HG03039 (cell line): Measurements from ENCODE around the gene PAK3.

Source experiments
- ATAC-seq: cut with Tn5 transposase; IDR thresholded peaks from one replicate; pipeline ENCODE4 v1.9.1; 2021; ENCODE audit warnings: mild to moderate bottlenecking, moderate library complexity; ENCODE audit not compliant: unreplicated experiment

PAK3 gene

DNA sequence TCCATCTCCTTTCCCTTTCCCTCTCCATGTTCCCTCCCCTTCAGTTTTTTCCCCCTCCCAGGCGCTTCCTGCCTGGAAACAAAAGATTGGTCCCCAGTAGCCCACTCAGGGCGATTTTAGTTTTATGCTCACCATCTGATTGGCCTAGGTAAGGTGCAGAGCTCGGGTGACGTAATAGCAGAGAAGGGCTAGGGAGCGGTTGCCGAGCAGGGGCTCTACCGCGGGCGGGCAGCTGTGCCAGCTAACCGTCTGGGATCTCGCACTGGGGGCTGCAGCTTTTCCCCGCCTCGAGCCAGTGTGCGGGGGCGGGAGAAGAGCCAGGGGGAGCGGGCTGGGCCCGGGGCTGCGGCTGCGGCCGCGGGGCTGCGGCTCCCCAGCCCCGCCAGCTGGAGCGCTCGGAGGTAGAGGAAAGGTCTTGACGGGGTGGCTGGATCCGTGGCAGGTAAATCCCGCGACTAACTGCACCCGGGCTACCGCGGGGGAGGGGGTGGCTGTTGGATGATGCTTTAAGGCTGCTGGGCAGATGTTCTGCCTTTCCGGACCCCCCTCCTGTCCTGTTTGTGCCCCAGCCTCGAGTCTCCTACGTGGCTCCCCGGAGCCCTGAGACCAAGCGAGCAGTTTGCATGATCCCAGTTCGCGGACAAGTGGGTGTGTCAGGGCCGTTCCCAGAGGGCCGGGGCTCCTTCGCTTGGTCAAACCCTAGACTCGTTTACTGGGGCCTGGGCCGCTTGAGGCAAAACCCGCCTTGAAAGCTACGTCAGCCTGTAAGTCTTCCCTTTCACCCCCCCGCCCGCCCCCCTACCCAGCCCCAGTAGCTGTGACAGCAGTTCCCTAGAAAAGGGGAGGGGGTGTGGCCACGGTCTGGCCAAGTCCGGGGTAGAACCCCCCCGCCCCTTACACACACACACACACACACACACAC, at the start of gene PAK3:
Gene PAK3, plus strand, starts transcription at position 218 of the 922 bp plus-strand sequence. CDS start 26,913 bp downstream, outside the sequence.
- ATAC-seq: peak; percentile 50

DNA sequence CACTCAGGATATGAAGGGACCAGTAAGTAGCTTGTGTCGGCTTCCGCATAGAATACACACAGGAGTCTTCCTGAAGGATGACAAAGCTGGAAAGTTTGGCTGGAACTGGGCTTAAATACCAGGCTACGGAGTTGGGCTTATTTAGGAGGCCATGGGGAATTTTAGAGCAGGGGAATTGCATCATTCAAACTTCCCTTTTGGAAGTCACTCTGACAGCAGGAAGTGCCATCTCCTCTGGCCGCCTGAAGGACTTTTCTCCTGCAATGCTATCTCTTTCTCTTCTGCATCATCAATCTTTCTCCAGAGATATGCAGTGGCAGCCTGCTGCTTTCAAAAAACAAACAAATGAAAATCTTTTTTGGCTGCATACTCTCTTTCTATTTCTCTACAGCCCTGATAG, 48.4 kb upstream of the PAK3 start:
- no peak for ATAC-seq

- ATAC-seq: no peak
Observed at GRCh38 chrX:111052478-111052877, 43.5 kb upstream of the PAK3 start.

- no peak for ATAC-seq
Observed at GRCh38 chrX:111071542-111072277, 24.3 kb upstream of the PAK3 start.

- no peak for ATAC-seq
Observed at GRCh38 chrX:111083081-111083480, 12.9 kb upstream of the PAK3 start.

DNA sequence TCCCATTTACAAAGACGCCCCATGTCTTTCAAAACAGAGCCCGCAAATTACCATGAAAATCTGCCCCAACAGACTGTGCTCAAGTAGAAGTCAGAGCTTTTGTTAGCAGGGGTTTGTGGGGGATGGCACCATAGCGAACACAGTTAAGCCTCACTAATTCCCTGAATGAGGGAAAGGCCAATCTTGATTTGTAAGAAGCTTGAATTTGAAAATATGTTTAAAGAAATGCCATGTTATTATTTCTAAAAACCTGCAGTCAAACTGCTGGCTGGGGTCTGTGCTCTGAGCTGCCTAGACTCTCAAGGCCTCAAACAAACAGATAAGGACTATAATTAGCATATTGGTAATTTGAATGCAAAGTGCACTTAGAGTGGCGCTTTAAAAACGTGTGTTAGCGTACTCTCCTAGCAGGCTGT, 9.4 kb upstream of the PAK3 start:
- no peak for ATAC-seq

GRCh38 chrX:111088628-111089027, 7.4 kb upstream of the PAK3 start:
- no peak for ATAC-seq

- ATAC-seq: no peak
Observed at GRCh38 chrX:111090458-111090857, 5.5 kb upstream of the PAK3 start.

DNA sequence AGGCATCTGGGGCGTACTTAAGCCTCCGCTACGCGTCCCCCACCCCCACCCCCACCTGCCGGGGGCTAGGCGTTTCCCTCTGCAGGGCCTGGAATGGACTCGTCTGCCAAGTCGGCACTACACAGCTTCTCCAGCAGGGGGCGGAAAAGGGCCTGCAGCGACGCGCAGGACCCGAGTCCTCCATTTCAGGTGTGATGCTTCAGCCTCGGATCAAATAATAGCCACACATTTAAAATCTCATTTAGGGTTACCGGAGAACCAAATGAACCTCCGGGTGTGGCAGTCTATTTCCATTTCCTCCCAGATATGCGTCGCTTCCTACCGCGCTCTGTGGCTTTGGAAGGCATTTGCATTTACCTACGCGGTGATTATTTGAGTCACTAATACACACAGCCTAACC, 2.9 kb downstream of the PAK3 start:
- ATAC-seq: peak; percentile 55

- no peak for ATAC-seq
Observed at GRCh38 chrX:111100191-111100590, 4.2 kb downstream of the PAK3 start.

- ATAC-seq: no peak
Observed at GRCh38 chrX:111101580-111101979, 5.6 kb downstream of the PAK3 start.

GRCh38 chrX:111102636-111103035, 6.6 kb downstream of the PAK3 start:
- no peak for ATAC-seq

- no peak for ATAC-seq
Observed at GRCh38 chrX:111103246-111103645, 7.3 kb downstream of the PAK3 start.

- ATAC-seq: no peak
Observed at GRCh38 chrX:111110098-111110775, 14.2 kb downstream of the PAK3 start.

DNA sequence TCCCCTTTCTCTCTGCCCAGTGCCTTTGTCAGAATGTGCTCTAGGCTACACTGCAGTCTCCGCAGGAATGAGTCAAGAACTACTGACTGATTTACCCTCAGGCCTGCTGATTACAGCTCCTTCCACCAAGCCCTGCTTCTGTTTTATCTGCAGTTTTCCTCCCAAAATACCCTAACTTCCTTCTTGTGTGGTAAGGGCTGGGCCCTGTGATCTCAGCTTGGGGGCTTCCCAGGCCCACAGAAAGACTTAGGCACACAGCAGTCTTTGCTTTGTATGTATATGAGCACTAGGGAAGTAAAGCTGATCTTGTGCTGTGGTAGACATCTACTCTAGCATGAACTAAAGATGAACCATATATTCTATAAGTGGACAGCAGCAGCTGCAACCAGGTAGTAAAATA, 18.8 kb downstream of the PAK3 start:
- no peak for ATAC-seq

- no peak for ATAC-seq
Observed at GRCh38 chrX:111116666-111117065, 20.7 kb downstream of the PAK3 start.

DNA sequence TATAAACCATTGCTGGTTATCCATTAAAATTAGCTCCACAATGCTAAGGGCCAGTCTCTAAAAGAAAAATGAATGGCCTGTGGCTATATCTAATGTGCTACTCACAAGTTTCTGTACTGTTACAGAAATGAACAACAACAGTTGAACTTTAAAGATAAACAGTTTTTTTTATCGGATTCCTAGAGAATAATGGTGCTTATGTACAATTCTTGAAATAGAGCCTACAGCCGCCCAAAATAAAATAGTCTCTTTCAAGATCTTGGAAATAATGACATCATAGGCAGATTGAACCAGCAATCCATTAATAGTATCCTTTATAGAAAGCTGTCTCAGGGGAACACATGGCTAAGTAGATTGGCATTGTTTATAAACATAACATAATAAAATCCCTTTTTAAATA, 23.4 kb downstream of the PAK3 start:
- ATAC-seq: no peak

GRCh38 chrX:111123125-111123524, 27.1 kb downstream of the PAK3 start:
- ATAC-seq: peak; percentile 60

GRCh38 chrX:111123606-111124179, 27.7 kb downstream of the PAK3 start:
- peak; percentile 51 for ATAC-seq

DNA sequence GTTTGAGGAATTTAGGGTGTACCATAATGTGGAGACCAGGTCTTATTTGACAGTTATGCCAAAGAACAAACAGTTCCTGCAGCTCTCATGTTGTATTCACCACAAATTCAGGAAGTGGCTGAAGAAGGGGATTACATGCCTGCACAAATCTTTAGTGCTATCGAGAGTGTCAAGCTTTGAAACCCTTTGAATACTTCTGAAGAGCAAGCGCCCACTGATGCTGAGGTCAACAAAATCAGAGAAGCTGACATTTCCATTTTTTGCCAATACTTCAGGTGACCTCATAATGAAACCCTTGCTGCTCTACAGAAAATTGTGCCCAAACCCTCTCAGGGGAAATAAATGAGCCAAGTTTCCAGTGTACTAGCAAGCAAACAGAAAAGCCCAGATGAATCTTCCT, 28.4 kb downstream of the PAK3 start:
- peak; percentile 39 for ATAC-seq

- no peak for ATAC-seq
Observed at GRCh38 chrX:111127038-111127437, 31.0 kb downstream of the PAK3 start.
